Measurements from ENCODE around the gene FBXW5.
A peak's percentile ranks its signal among the peaks of the same experiment; 100 is the strongest.

FBXW5 gene

GRCh38 chr9:136944519-136945332 lies at the start of gene FBXW5, which contains the start of gene C8G:
TSS of gene FBXW5 (minus strand) at chr9:136944738. CDS start at chr9:136944083, 655 bp downstream.
TSS of gene C8G (plus strand) at chr9:136945243. CDS start at chr9:136945321, 78 bp downstream.
- POLR2A ChIA-PET (ENCODE audit: low non-redundant PET), result interaction anchor here (0.6 kb wide), 1 partner anchor 188 kb away, joined by 4 read pairs; no protein-coding TSS in a partner anchor
- H3K27ac ChIP-seq, result peak within 1 kb of the TSS; percentile 89
- CTCF ChIA-PET, result interaction anchor here (0.6 to 5.9 kb wide), 12 partner anchors 14 to 312 kb away, joined by 3 to 97 read pairs (median 4); partner anchors contain the start of gene LCNL1
- DNase-seq (ENCODE audit: low spot score), result peak; percentile 100
- TF ChIP-seq CTCF (conservative IDR thresholded peaks at IDR 0.05; ENCODE audit: low read depth), result peak; percentile 100

- TF ChIP-seq CTCF (conservative IDR thresholded peaks at IDR 0.05; ENCODE audit: low read depth), result no peak
- ChIA-PET POLR2A (ENCODE audit: low non-redundant PET) (interaction anchor here (0.8 to 1.4 kb wide), 5 partner anchors 8 to 47 kb away, joined by 3 to 6 read pairs (median 5); no protein-coding TSS in a partner anchor), CTCF (interaction anchor here (0.6 to 3.0 kb wide), 9 partner anchors 17 to 260 kb away, joined by 3 to 19 read pairs (median 4); partner anchors contain the start of gene ABCA2)
- peak overlapping the region; percentile 93 for H3K27ac ChIP-seq
- no peak for DNase-seq (ENCODE audit: low spot score)
Observed at GRCh38 chr9:136992819-136993369, 48.4 kb upstream of the FBXW5 start.

GRCh38 chr9:136991993-136992818 lies 47.7 kb upstream of the FBXW5 start, which contains the start of gene PAXX:
TSS of gene PAXX (plus strand) at chr9:136992422. CDS start at chr9:136992444, 22 bp downstream.
- ChIA-PET CTCF (interaction anchor here (0.6 to 3.0 kb wide), 7 partner anchors 16 to 261 kb away, joined by 3 to 19 read pairs (median 4); partner anchors contain the start of gene ABCA2), POLR2A (ENCODE audit: low non-redundant PET) (interaction anchor here (0.6 to 1.5 kb wide), 10 partner anchors 8 to 419 kb away, joined by 3 to 8 read pairs (median 4); no protein-coding TSS in a partner anchor)
- peak within 1 kb of the TSS; percentile 93 for H3K27ac ChIP-seq
- no peak for TF ChIP-seq CTCF (conservative IDR thresholded peaks at IDR 0.05; ENCODE audit: low read depth)
- DNase-seq (ENCODE audit: low spot score), result peak; percentile 99

GRCh38 chr9:136990242-136990911 lies 45.8 kb upstream of the FBXW5 start:
- peak overlapping the region; percentile 93 for H3K27ac ChIP-seq
- TF ChIP-seq CTCF (conservative IDR thresholded peaks at IDR 0.05; ENCODE audit: low read depth), result no peak
- ChIA-PET POLR2A (ENCODE audit: low non-redundant PET) (no interaction called here), CTCF (interaction anchor here (0.6 to 1.1 kb wide), 2 partner anchors 9 to 188 kb away, joined by 3 read pairs; no protein-coding TSS in a partner anchor)
- no peak for DNase-seq (ENCODE audit: low spot score)

- POLR2A ChIA-PET (ENCODE audit: low non-redundant PET), result interaction anchor here (0.6 kb wide), 1 partner anchor 10 kb away, joined by 5 read pairs; no protein-coding TSS in a partner anchor
- DNase-seq (ENCODE audit: low spot score), result no peak
- 0 out of 2 replicates have a peak overlapping the region, but pooled peaks have one; percentile 1 for H3K27ac ChIP-seq
- CTCF ChIA-PET, result interaction anchor here (0.7 to 1.1 kb wide), 2 partner anchors 19 to 270 kb away, joined by 3 to 4 read pairs; no protein-coding TSS in a partner anchor
- TF ChIP-seq CTCF (conservative IDR thresholded peaks at IDR 0.05; ENCODE audit: low read depth), result no peak
Observed at GRCh38 chr9:136988872-136989271, 44.3 kb upstream of the FBXW5 start.
